ENCODE results near the gene CRTC1. TPM values are rescaled to one million over a fixed set of nuclear protein-coding genes. Genes with fewer than 3 reads are reported as not detected.
"Not testable (repeated sequence)": the region's sequence is repeated elsewhere in the genome, so short reads cannot be mapped to it uniquely, and the experiment has no call there.

Gene CRTC1
- total RNA-seq, 3 donors from 2014 or later = 11.5 to 15.1 (median 12.5) TPM

GRCh38 chr19:18807861-18808331 lies 124.4 kb downstream of the CRTC1 start:
- Histone ChIP-seq H3K36me3 (ENCODE audit: low read depth) (no peaks in the 10 kb centered on the region), H3K4me1 (ENCODE audit: low read depth) (no peaks in the 10 kb centered on the region), H3K9me3 (no peaks in the 10 kb centered on the region), H3K4me3 (no peak overlapping the region)
- intact Hi-C loops (cut with DNase I, micrococcal nuclease) = no loop called here
- no peak for TF ChIP-seq CTCF (IDR thresholded peaks at IDR 0.05)
- DNase-seq (no peak), ATAC-seq (no peak)

- no peak for TF ChIP-seq CTCF (IDR thresholded peaks at IDR 0.05)
- no peak overlapping the region for H3K4me3 ChIP-seq
- H3K9me3 ChIP-seq = no peaks in the 10 kb centered on the region
- ATAC-seq (peak; percentile 43), DNase-seq (no peak)
- H3K36me3 ChIP-seq (ENCODE audit: low read depth) = no peaks in the 10 kb centered on the region
- H3K4me1 ChIP-seq (ENCODE audit: low read depth) = no peaks in the 10 kb centered on the region
- intact Hi-C loops (cut with DNase I, micrococcal nuclease) = no loop called here
These were observed 125.8 kb downstream of the CRTC1 start for GRCh38 chr19:18809149-18809868.

DNA sequence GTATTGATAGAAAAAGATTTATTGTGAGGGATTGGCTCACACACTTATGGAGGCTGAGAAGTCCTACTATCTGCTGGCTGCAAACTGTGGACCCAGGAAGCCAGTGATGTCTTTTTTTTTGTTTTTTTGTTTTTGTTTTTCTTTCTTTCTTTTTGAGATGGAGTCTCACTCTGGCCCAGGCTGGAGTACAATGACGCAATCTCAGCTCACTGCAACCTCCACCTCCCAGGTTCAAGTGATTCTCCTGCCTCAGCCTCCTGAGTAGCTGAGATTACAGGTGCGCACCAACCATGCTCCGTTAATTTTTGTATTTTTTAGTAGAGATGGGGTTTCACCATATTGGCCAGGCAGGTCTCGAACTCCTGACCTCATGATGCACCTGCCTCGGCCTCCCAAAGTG lies 128.2 kb downstream of the CRTC1 start:
- intact Hi-C loops (cut with DNase I, micrococcal nuclease); ATAC-seq: not testable (repeated sequence)

DNA sequence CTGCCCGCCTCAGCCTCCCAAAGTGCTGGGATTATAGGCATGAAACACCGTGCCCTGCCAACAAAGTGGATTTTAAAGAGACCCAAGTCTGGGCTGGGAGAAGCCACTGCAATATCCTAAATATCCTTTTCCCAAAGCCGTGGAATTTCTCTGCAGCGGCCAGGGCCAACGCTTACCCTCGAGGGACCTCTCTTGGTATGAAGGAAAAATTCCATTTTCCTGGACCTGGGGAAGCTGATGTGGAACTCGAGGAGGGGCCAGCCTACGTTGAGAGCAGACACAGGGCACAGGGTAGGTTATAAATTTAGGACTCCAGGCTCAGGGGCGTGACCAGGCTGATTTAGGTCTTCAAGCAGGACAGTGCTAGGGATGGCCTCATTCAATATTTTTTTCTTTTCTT lies 130.6 kb downstream of the CRTC1 start:
- Histone ChIP-seq H3K4me1 (ENCODE audit: low read depth) (no peaks in the 10 kb centered on the region), H3K4me3 (no peak overlapping the region), H3K36me3 (ENCODE audit: low read depth) (no peaks in the 10 kb centered on the region), H3K9me3 (no peaks in the 10 kb centered on the region)
- DNase-seq (no peak), ATAC-seq (no peak)
- no peak for TF ChIP-seq CTCF (IDR thresholded peaks at IDR 0.05)
- intact Hi-C loops (cut with DNase I, micrococcal nuclease) = no loop called here

More for the DNA sequence above, 128.2 kb downstream of the CRTC1 start:
- not testable (repeated sequence) for H3K4me3 ChIP-seq; H3K4me1 ChIP-seq (ENCODE audit: low read depth); H3K9me3 ChIP-seq; H3K36me3 ChIP-seq (ENCODE audit: low read depth); DNase-seq

- no peak overlapping the region for H3K4me3 ChIP-seq
- H3K9me3 ChIP-seq = no peaks in the 10 kb centered on the region
- ATAC-seq = no peak
- TF ChIP-seq CTCF (IDR thresholded peaks at IDR 0.05) = no peak
- intact Hi-C loops (cut with DNase I, micrococcal nuclease) = no loop called here
- no peaks in the 10 kb centered on the region for H3K4me1 ChIP-seq (ENCODE audit: low read depth)
- no peaks in the 10 kb centered on the region for H3K36me3 ChIP-seq (ENCODE audit: low read depth)
- no peak for DNase-seq
These were observed 132.2 kb downstream of the CRTC1 start for GRCh38 chr19:18815673-18816072.

DNA sequence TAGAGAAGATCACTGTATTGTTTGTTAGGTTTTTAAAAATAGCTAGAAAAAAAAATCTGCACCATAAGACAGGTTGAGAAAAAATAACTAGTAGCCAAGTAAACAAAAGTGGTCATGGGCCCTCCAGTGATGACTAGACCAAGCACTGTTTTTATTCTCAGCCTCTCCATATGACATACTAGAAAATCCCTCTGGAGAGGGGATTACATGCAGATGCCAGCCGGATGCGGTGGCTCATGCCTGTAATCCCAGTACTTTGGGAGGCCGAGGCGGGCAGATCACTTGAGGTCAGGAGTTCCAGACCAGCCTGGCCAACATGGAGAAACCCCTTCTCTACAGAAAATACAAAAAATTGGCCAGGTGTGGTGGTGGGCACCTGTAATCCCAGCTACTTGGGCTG lies 133.2 kb downstream of the CRTC1 start:
- DNase-seq = not testable (repeated sequence)

More for the DNA sequence above, 133.2 kb downstream of the CRTC1 start:
- H3K9me3 ChIP-seq; ATAC-seq; H3K4me1 ChIP-seq (ENCODE audit: low read depth); H3K4me3 ChIP-seq; H3K36me3 ChIP-seq (ENCODE audit: low read depth); intact Hi-C loops (cut with DNase I, micrococcal nuclease): not testable (repeated sequence)
